H9 (cell line): ENCODE results near the gene ERC2. TPM values are rescaled to one million over a fixed set of nuclear protein-coding genes. Genes with fewer than 3 reads are reported as not detected.

Source experiments
- DNase-seq: peaks from one replicate; pipeline ENCODE4 v3.0.0-alpha.2; 2017
- H2AFZ ChIP-seq: one replicate; pipeline ENCODE4 v1.6.1; 2013; ENCODE audit warnings: mild to moderate bottlenecking, low read length, control low read depth, moderate library complexity
- H2AK5ac ChIP-seq: 2 replicates; pipeline ENCODE4 v1.6.1; 2013; ENCODE audit warnings: low read length, control low read depth, mixed read lengths; ENCODE audit not compliant: insufficient read length
- H2BK120ac ChIP-seq: one replicate; pipeline ENCODE4 v1.6.1; 2013; ENCODE audit warnings: low read depth, mild to moderate bottlenecking, low read length, control low read depth, inconsistent platforms; ENCODE audit not compliant: poor library complexity, severe bottlenecking
- H2BK12ac ChIP-seq: 2 replicates; pipeline ENCODE4 v1.6.1; 2013; ENCODE audit warnings: low read length, control low read depth, mixed read lengths, low read depth; ENCODE audit not compliant: insufficient read length
- H2BK15ac ChIP-seq: 2 replicates; pipeline ENCODE4 v1.6.1; 2013; ENCODE audit warnings: low read depth, low read length, control low read depth
- H2BK20ac ChIP-seq: one replicate; pipeline ENCODE4 v1.6.1; 2013; ENCODE audit warnings: low read depth, mild to moderate bottlenecking, low read length, control low read depth, inconsistent platforms; ENCODE audit not compliant: poor library complexity, severe bottlenecking
- H2BK5ac ChIP-seq: 2 replicates; pipeline ENCODE4 v1.6.1; 2013; ENCODE audit warnings: low read length, control low read depth, mixed read lengths; ENCODE audit not compliant: insufficient read length
- H3K14ac ChIP-seq: 2 replicates; pipeline ENCODE4 v1.6.1; 2013; ENCODE audit warnings: low read length, control low read depth; ENCODE audit not compliant: insufficient read depth
- H3K18ac ChIP-seq: 2 replicates; pipeline ENCODE4 v1.6.1; 2013; ENCODE audit warnings: low read depth, mild to moderate bottlenecking, mixed read lengths, low read length, control low read depth; ENCODE audit not compliant: insufficient read length
- H3K23ac ChIP-seq: 2 replicates; pipeline ENCODE4 v1.6.1; 2013; ENCODE audit warnings: low read length, control low read depth, mixed read lengths, low read depth; ENCODE audit not compliant: insufficient read length
- H3K23me2 ChIP-seq: 2 replicates; pipeline ENCODE4 v1.6.1; 2013; ENCODE audit warnings: low read depth, mild to moderate bottlenecking, mixed read lengths, low read length, control low read depth; ENCODE audit not compliant: insufficient read length, poor library complexity, severe bottlenecking
- H3K27ac ChIP-seq: 2 replicates; pipeline ENCODE4 v1.5.1; 2013; ENCODE audit warnings: low read length, control low read depth, mixed read lengths, low read depth; ENCODE audit not compliant: insufficient read length
- H3K27me3 ChIP-seq: 2 replicates; pipeline ENCODE4 v1.6.1; 2013; ENCODE audit warnings: low read length, control low read depth, inconsistent platforms; ENCODE audit not compliant: insufficient read depth
- H3K4ac ChIP-seq: 2 replicates; pipeline ENCODE4 v1.6.1; 2013; ENCODE audit warnings: low read depth, mild to moderate bottlenecking, control low read depth, inconsistent platforms, low read length, moderate library complexity
- H3K4me1 ChIP-seq: 2 replicates; pipeline ENCODE4 v1.6.1; 2013; ENCODE audit warnings: low read length, control low read depth, inconsistent platforms; ENCODE audit not compliant: insufficient read depth
- H3K4me2 ChIP-seq: 2 replicates; pipeline ENCODE4 v1.6.1; 2013; ENCODE audit warnings: low read length, control low read depth, mixed read lengths; ENCODE audit not compliant: insufficient read length, insufficient read depth
- H3K56ac ChIP-seq: 2 replicates; pipeline ENCODE4 v1.6.1; 2013; ENCODE audit warnings: low read depth, mild to moderate bottlenecking, mixed read lengths, low read length, control low read depth; ENCODE audit not compliant: insufficient read length
- H3K79me1 ChIP-seq: 2 replicates; pipeline ENCODE4 v1.6.1; 2013; ENCODE audit warnings: low read depth, mild to moderate bottlenecking, moderate library complexity, low read length, control low read depth, inconsistent platforms; ENCODE audit not compliant: insufficient read depth, poor library complexity, severe bottlenecking
- H3K79me2 ChIP-seq: 2 replicates; pipeline ENCODE4 v1.6.1; 2013; ENCODE audit warnings: low read length, control low read depth, inconsistent platforms; ENCODE audit not compliant: insufficient read depth
- H3K9ac ChIP-seq: 2 replicates; pipeline ENCODE4 v1.6.1; 2013; ENCODE audit warnings: low read length, control low read depth, mixed read lengths; ENCODE audit not compliant: insufficient read length; ENCODE audit errors: extremely low read depth
- H3K9me3 ChIP-seq: one replicate; pipeline ENCODE4 v1.6.1; 2013; ENCODE audit warnings: low read depth, low read length, inconsistent platforms; ENCODE audit not compliant: control insufficient read depth
- H3T11ph ChIP-seq: one replicate; pipeline ENCODE4 v1.6.1; 2013; ENCODE audit warnings: mild to moderate bottlenecking, low read length, control low read depth, inconsistent platforms
- H4K20me1 ChIP-seq: one replicate; pipeline ENCODE4 v1.6.1; 2013; ENCODE audit not compliant: control insufficient read depth, insufficient read length, insufficient read depth
- H4K5ac ChIP-seq: 2 replicates; pipeline ENCODE4 v1.6.1; 2013; ENCODE audit warnings: low read depth, mild to moderate bottlenecking, mixed read lengths, low read length, control low read depth; ENCODE audit not compliant: insufficient read length
- H4K8ac ChIP-seq: replicated peaks from 2 replicates; pipeline ENCODE4 v1.6.1; 2013; ENCODE audit warnings: low read length, control low read depth, mixed read lengths, low read depth; ENCODE audit not compliant: insufficient read length
- H4K91ac ChIP-seq: 2 replicates; pipeline ENCODE4 v1.6.1; 2013; ENCODE audit warnings: low read depth, mild to moderate bottlenecking, moderate library complexity, mixed read lengths, low read length, control low read depth; ENCODE audit not compliant: insufficient read length
- H3K27ac Mint-ChIP-seq, 3 experiments: 2 replicates in 2 of 3; 3 replicates in 1 of 3; pipeline ENCODE4 v1.8.0; 2020 to 2021; ENCODE audit warnings: mixed read lengths in 3 of 3, mild to moderate bottlenecking in 1 of 3, moderate library complexity in 1 of 3
- H3K27me3 Mint-ChIP-seq: 2 replicates; pipeline ENCODE4 v1.8.0; 2021; ENCODE audit warnings: low read depth, mild to moderate bottlenecking, moderate library complexity, mixed read lengths
- H3K36me3 Mint-ChIP-seq, 3 experiments: 2 replicates in 2 of 3; 3 replicates in 1 of 3; pipeline ENCODE4 v1.8.0; 2020 to 2021; ENCODE audit warnings: low read depth in 3 of 3, mixed read lengths in 3 of 3; ENCODE audit not compliant: insufficient read depth in 1 of 3
- H3K4me1 Mint-ChIP-seq, 2 experiments: 2 replicates each; pipeline ENCODE4 v1.8.0; 2020; ENCODE audit warnings: mixed read lengths in 2 of 2
- H3K4me3 Mint-ChIP-seq, 2 experiments: 2 replicates in 1 of 2; 3 replicates in 1 of 2; pipeline ENCODE4 v1.8.0; 2020 to 2021; ENCODE audit warnings: mild to moderate bottlenecking in 2 of 2, mixed read lengths in 2 of 2, moderate library complexity in 1 of 2
- H3K9me3 Mint-ChIP-seq, 2 experiments: 2 replicates in 1 of 2; 3 replicates in 1 of 2; pipeline ENCODE4 v1.8.0; 2020; ENCODE audit warnings: mild to moderate bottlenecking in 2 of 2, mixed read lengths in 2 of 2, moderate library complexity in 1 of 2
- WGBS: extraction: QIAGEN DNeasy Blood & Tissue Kit; methylation state at CpG from one replicate; pipeline ENCODE4 v1.1.7; 2013; ENCODE audit warnings: missing lambda C conversion rate, low lambda C conversion rate, mixed read lengths; ENCODE audit not compliant: insufficient read length; ENCODE audit errors: extremely low coverage; 5-methylcytosine and 5-hydroxymethylcytosine counted together
- total RNA-seq: library from RNA; stranded (reverse); gene quantifications from 2 replicates; pipeline ENCODE4 v1.2.1, GENCODE V29; 2021
- TF ChIP-seq, protein P1 (sequence below): fragments of 200-600 bp; sonication (generic); conservative IDR thresholded peaks from 3 replicates; pipeline ENCODE4 v1.8.0; 2021; ENCODE audit warnings: antibody characterized with exemption, mild to moderate bottlenecking

The ERC2 gene
- total RNA-seq, 1 experiment from 2014 or later = 15.4 TPM

DNA sequence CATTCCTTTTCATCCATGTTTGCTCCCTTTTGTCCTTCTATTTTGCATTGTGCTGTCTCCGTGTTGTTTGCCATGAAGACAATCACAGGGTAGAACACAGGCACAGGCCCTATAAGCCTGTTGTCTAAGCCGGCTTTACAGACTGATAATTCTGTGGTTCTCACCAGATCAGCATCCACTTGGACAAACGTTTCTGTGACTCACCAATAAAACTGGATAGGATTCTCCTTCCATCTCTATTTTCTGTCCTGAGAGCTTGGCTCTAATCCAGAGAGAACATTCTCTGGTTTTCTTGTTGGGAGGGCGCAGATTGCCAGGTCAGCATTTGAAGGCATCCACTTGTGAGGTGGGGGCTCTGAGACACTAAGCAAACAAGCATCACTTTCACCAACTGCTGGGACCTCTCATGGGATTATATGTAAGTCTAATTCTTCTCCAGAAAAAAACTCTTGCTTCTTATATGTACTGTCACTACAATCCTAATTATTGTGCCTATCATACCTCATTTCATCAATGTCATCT lies 101.6 kb downstream of the ERC2 start:
- Histone ChIP-seq H3K23me2 (no peaks in the 10 kb centered on the region), H3K79me2 (no peaks in the 10 kb centered on the region), H2BK12ac (no peak overlapping the region), H3K4ac (no peak overlapping the region), H2BK15ac (no peak overlapping the region), H3T11ph (no peak overlapping the region), H3K9ac (no peak overlapping the region), H3K27me3 (no peaks in the 10 kb centered on the region), H4K8ac (no peak overlapping the region), H2BK5ac (no peak overlapping the region), H3K14ac (no peak overlapping the region), H2BK120ac (no peak overlapping the region), H3K4me1 (peaks cover 2% of the 10 kb centered on the region; the same call in 1 of the 2 replicates), H3K18ac (no peak overlapping the region), H3K79me1 (no peaks in the 10 kb centered on the region), H3K23ac (no peak overlapping the region), H2AFZ (no peak overlapping the region), H3K4me2 (no peak overlapping the region), H4K91ac (no peak overlapping the region), H2BK20ac (no peak overlapping the region), H3K56ac (no peak overlapping the region), H3K27ac (no peak overlapping the region), H2AK5ac (no peak overlapping the region), H4K20me1 (no peaks in the 10 kb centered on the region), H3K9me3 (no peaks in the 10 kb centered on the region), H4K5ac (no peak overlapping the region)
- Mint-ChIP-seq H3K27ac (peak overlapping the region in 2 of 3 experiments; percentile 12 to 15; a peak in 2 of 7 replicates), H3K4me3 (no peak overlapping the region), H3K4me1 (peaks cover 20% of the 10 kb centered on the region in 2 experiments), H3K9me3 (no peaks in the 10 kb centered on the region), H3K27me3 (no peaks in the 10 kb centered on the region), H3K36me3 (no peaks in the 10 kb centered on the region; a peak in 1 of 7 replicates)
- TF ChIP-seq, protein P1, sequence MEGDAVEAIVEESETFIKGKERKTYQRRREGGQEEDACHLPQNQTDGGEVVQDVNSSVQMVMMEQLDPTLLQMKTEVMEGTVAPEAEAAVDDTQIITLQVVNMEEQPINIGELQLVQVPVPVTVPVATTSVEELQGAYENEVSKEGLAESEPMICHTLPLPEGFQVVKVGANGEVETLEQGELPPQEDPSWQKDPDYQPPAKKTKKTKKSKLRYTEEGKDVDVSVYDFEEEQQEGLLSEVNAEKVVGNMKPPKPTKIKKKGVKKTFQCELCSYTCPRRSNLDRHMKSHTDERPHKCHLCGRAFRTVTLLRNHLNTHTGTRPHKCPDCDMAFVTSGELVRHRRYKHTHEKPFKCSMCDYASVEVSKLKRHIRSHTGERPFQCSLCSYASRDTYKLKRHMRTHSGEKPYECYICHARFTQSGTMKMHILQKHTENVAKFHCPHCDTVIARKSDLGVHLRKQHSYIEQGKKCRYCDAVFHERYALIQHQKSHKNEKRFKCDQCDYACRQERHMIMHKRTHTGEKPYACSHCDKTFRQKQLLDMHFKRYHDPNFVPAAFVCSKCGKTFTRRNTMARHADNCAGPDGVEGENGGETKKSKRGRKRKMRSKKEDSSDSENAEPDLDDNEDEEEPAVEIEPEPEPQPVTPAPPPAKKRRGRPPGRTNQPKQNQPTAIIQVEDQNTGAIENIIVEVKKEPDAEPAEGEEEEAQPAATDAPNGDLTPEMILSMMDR = no peak
- no CpG with 5 or more reads among the region's 4 CpGs for WGBS
- no peak for DNase-seq
